K562 (cell line): Measurements from ENCODE around the gene DHRS11. TPM values are rescaled to one million over a fixed set of nuclear protein-coding genes. Genes with fewer than 3 reads are reported as not detected.

Experiments used
- ATAC-seq: fragments of 200-7000 bp; cut with Tn5 transposase; 3 replicates; pipeline ENCODE4 v1.9.1; 2020; ENCODE audit warnings: moderate library complexity
- BruUV-seq: library from RNA; stranded (reverse); fragments of 400-500 nt; replicated peaks from 2 replicates; lab custom pipeline; 2021; lab: Mats Ljungman, UMichigan
- CTCF ChIA-PET: fragments of 300-600 bp; formaldehyde crosslinking; extraction: SDS; loops from one replicate; lab custom pipeline; 2021; ENCODE audit warnings: low intra/inter-chr PET ratio; lab: Yijun Ruan, JAX
- POLR2A ChIA-PET: fragments of 300-600, 350-650 bp; sonication (Branson Sonifier 250); formaldehyde crosslinking; extraction: SDS; loops from one replicate; lab custom pipeline; 2021; ENCODE audit warnings: antibody characterized with exemption, inconsistent platforms; lab: Yijun Ruan, JAX
- DNase-seq, 4 experiments: peaks; one replicate each; pipeline versions ENCODE4 v3.0.0 to v3.0.0-alpha.2; 2011 to 2018; ENCODE audit warnings: low spot score in 3 of 4, mixed read lengths in 3 of 4; ENCODE audit errors: extremely low read depth in 1 of 4
- FAIRE-seq: peaks from 2 replicates; lab custom pipeline; 2011; peaks lifted over from hg19 to GRCh38; lab: Jason Lieb, UNC
- H2AFZ ChIP-seq: 2 replicates; pipeline ENCODE4 v1.6.0; 2011; ENCODE audit warnings: low read depth, low read length, control low read depth, inconsistent platforms
- H3K27ac ChIP-seq: fragments of 200-600 bp; 3 replicates; pipeline ENCODE4 v1.8.0; 2011; ENCODE audit warnings: low read depth, mild to moderate bottlenecking, control low read depth, inconsistent platforms, low read length, moderate library complexity, mixed read lengths; ENCODE audit errors: extremely low read depth
- H3K27me3 ChIP-seq, 2 experiments: fragments of 300-600 bp in 1 of 2; 2 replicates in 1 of 2; 3 replicates in 1 of 2; pipeline versions ENCODE4 v1.6.0 to v1.8.0; 2011; ENCODE audit warnings: inconsistent platforms in 2 of 2, low read length in 2 of 2, mild to moderate bottlenecking in 1 of 2, mixed read lengths in 1 of 2, moderate library complexity in 1 of 2; ENCODE audit not compliant: control insufficient read depth in 2 of 2, insufficient read depth in 2 of 2
- H3K36me3 ChIP-seq: fragments of 300-600 bp; 3 replicates; pipeline ENCODE4 v1.8.0; 2011; ENCODE audit warnings: mild to moderate bottlenecking, low read length, inconsistent platforms; ENCODE audit not compliant: control insufficient read depth, insufficient read depth
- H3K4me1 ChIP-seq, 2 experiments: fragments of 200-600 bp in 1 of 2; replicated peaks in 1 of 2; 2 replicates in 1 of 2; 3 replicates in 1 of 2; pipeline versions ENCODE4 v1.5.1 to v1.8.0; 2011; ENCODE audit warnings: inconsistent platforms in 2 of 2, low read length in 2 of 2, mild to moderate bottlenecking in 1 of 2, mixed read lengths in 1 of 2, moderate library complexity in 1 of 2; ENCODE audit not compliant: control insufficient read depth in 2 of 2, insufficient read depth in 2 of 2
- H3K4me2 ChIP-seq: 2 replicates; pipeline ENCODE4 v1.6.1; 2011; ENCODE audit warnings: low read length, control low read depth, inconsistent platforms, mixed read lengths; ENCODE audit not compliant: insufficient read depth
- H3K4me3 ChIP-seq: fragments of 200-600 bp; sonication (generic), shearing (Covaris generic); 2 replicates; pipeline ENCODE4 v1.5.1; 2016; ENCODE audit warnings: control low read depth, inconsistent platforms
- H3K79me2 ChIP-seq: fragments of 200-600 bp; 3 replicates; pipeline ENCODE4 v1.8.0; 2011; ENCODE audit warnings: low read length, inconsistent platforms; ENCODE audit not compliant: control insufficient read depth, insufficient read depth
- H3K9ac ChIP-seq, 2 experiments: 2 replicates each; pipeline versions ENCODE4 v1.6.0 to v1.6.1; 2011; ENCODE audit warnings: low read depth in 2 of 2, low read length in 2 of 2, control low read depth in 1 of 2, inconsistent platforms in 1 of 2, mild to moderate bottlenecking in 1 of 2, mixed read lengths in 1 of 2; ENCODE audit not compliant: insufficient read depth in 1 of 2
- H3K9me1 ChIP-seq: one replicate; pipeline ENCODE4 v1.6.0; 2011; ENCODE audit warnings: inconsistent platforms, mild to moderate bottlenecking, low read length, moderate library complexity; ENCODE audit not compliant: control insufficient read depth, insufficient read depth
- H3K9me3 ChIP-seq: replicated peaks from 2 replicates; pipeline ENCODE4 v1.5.1; 2011; ENCODE audit warnings: low read depth, low read length, inconsistent platforms; ENCODE audit not compliant: control insufficient read depth, insufficient read depth
- H4K20me1 ChIP-seq: replicated peaks from 2 replicates; pipeline ENCODE4 v1.6.1; 2011; ENCODE audit warnings: low read length, inconsistent platforms, mixed read lengths; ENCODE audit not compliant: control insufficient read depth, insufficient read depth
- CTCF ChIP-seq, 3 experiments: IDR thresholded peaks in 2 of 3; conservative IDR thresholded peaks in 1 of 3; 2 replicates each; pipeline ENCODE4 v1.5.1; 2011 to 2012; ENCODE audit warnings: low read length in 3 of 3, mild to moderate bottlenecking in 3 of 3, control low read depth in 2 of 3, improper control_type of control experiment in 1 of 3, inconsistent platforms in 1 of 3, low read depth in 1 of 3, mixed read lengths in 1 of 3, moderate library complexity in 1 of 3; ENCODE audit not compliant: insufficient read depth in 2 of 3
- E2F3 ChIP-seq: fragments of 250-450 bp; sonication (Bioruptor Pico); IDR thresholded peaks from 2 replicates; pipeline ENCODE4 v1.4.0; 2020; ENCODE audit warnings: mild to moderate bottlenecking
- ESRRA ChIP-seq: fragments of 450-650 bp; IDR thresholded peaks from 2 replicates; pipeline ENCODE4 v1.6.1; 2014; ENCODE audit warnings: low read depth, mild to moderate bottlenecking, moderate library complexity, borderline replicate concordance
- ID3 ChIP-seq, 2 experiments: fragments of 250-450 bp in 1 of 2; fragments of 450-650 bp in 1 of 2; sonication (Bioruptor Pico) in 1 of 2; IDR thresholded peaks; 2 replicates each; pipeline versions ENCODE4 v1.6.1 to v1.8.0; 2016 to 2021; ENCODE audit warnings: mild to moderate bottlenecking in 2 of 2, moderate library complexity in 2 of 2, missing compliant biosample characterization in 1 of 2, missing genetic modification characterization in 1 of 2
- JUND ChIP-seq, 2 experiments: IDR thresholded peaks; 2 replicates in 1 of 2; 3 replicates in 1 of 2; pipeline ENCODE4 v1.6.1; 2011; ENCODE audit warnings: borderline replicate concordance in 2 of 2, low read depth in 2 of 2, low read length in 2 of 2, improper control_type of control experiment in 1 of 2, missing biosample characterization in 1 of 2, missing genetic modification characterization in 1 of 2, missing genetic modification reagents in 1 of 2
- L3MBTL2 ChIP-seq: fragments of 450-650 bp; IDR thresholded peaks from 2 replicates; pipeline ENCODE4 v1.6.1; 2016; ENCODE audit warnings: mild to moderate bottlenecking, moderate library complexity
- NFRKB ChIP-seq: fragments of 450-650 bp; IDR thresholded peaks from 2 replicates; pipeline ENCODE4 v1.6.1; 2016; ENCODE audit warnings: low read depth
- SPI1 ChIP-seq: IDR thresholded peaks from 2 replicates; pipeline ENCODE4 v1.6.1; 2011; ENCODE audit warnings: low read depth, low read length, control low read depth, borderline replicate concordance
- TCF7 ChIP-seq: sonication (generic); IDR thresholded peaks from 2 replicates; pipeline ENCODE4 v1.6.1; 2016; ENCODE audit warnings: antibody characterized with exemption, borderline replicate concordance
- YY1 ChIP-seq, 3 experiments: IDR thresholded peaks; 2 replicates each; pipeline ENCODE4 v1.6.1; 2011; ENCODE audit warnings: low read length in 2 of 3, mild to moderate bottlenecking in 2 of 3, moderate library complexity in 2 of 3, borderline replicate concordance in 1 of 3, control low read depth in 1 of 3, low read depth in 1 of 3; ENCODE audit not compliant: insufficient read depth in 3 of 3, insufficient replicate concordance in 2 of 3, control insufficient read depth in 1 of 3, insufficient read length in 1 of 3; ENCODE audit errors: extremely low read depth in 1 of 3
- ZFX ChIP-seq: sonication (generic); formaldehyde crosslinking; IDR thresholded peaks from 2 replicates; pipeline ENCODE4 v1.8.0; 2022; ENCODE audit warnings: mild to moderate bottlenecking, missing genetic modification reagents, moderate library complexity
- ZKSCAN1 ChIP-seq: fragments of 150-350 bp; IDR thresholded peaks from 2 replicates; pipeline ENCODE4 v1.6.1; 2016; ENCODE audit warnings: low read depth, low read length
- ZNF644 ChIP-seq: fragments of 200-800 bp; sonication (Bioruptor generic); IDR thresholded peaks from 2 replicates; pipeline ENCODE4 v1.6.1; 2016; ENCODE audit warnings: low read depth, missing genetic modification characterization, missing compliant biosample characterization
- WGBS: fragments of 100-300 bp; shearing (Covaris generic); methylation state at CpG from one replicate; pipeline ENCODE4 v1.1.6; 2016; ENCODE audit warnings: low coverage, mixed read lengths; ENCODE audit not compliant: insufficient coverage; ENCODE audit errors: missing lambda C conversion rate; 5-methylcytosine and 5-hydroxymethylcytosine counted together
- in situ Hi-C: fragments of 300-500 bp; cut with MboI; formaldehyde crosslinking; loops from 4 replicates; pipeline ENCODE4 v1.15.0; 2018; ENCODE audit warnings: inconsistent platforms, mixed read lengths
- intact Hi-C: fragments of 100-400 bp; cut with micrococcal nuclease; formaldehyde crosslinking; loops from 2 replicates; pipeline ENCODE4 v1.14.2; 2022
- polyA plus RNA-seq, 8 experiments: library from polyadenylated mRNA; depleted of rRNA in 4 of 8; stranded (reverse) in 5 of 8; unstranded in 3 of 8; fragments of >200 nt; fragmentation: Nextera tagmentation in 2 of 8; fragmentation: Illumina TruSeq in 1 of 8; extraction: Ambion mirVana in 2 of 8; extraction: Trizol in 1 of 8; gene quantifications; 2 replicates each; pipeline versions ENCODE4 v1.2.1 to v1.2.3, GENCODE V29; 2011 to 2014; ENCODE audit warnings: inconsistent platforms in 1 of 8, missing spikeins in 1 of 8
- total RNA-seq, 7 experiments: library from RNA; depleted of rRNA in 6 of 7; stranded (reverse); fragments of >200 nt in 6 of 7; fragmentation: Illumina TruSeq in 2 of 7; extraction: Trizol in 2 of 7; gene quantifications; 2 replicates each; pipeline versions ENCODE4 v1.2.1 to v1.2.3, GENCODE V29; 2011 to 2021; ENCODE audit warnings: low replicate concordance in 1 of 7
- TF ChIP-seq, protein P1 (sequence below): fragments of 450-650 bp; formaldehyde crosslinking; IDR thresholded peaks from 2 replicates; pipeline ENCODE4 v1.4.0; 2020; ENCODE audit warnings: mild to moderate bottlenecking, mixed read lengths
- TF ChIP-seq, protein P2 (sequence below): fragments of 250-450 bp; sonication (Bioruptor Pico); IDR thresholded peaks from 2 replicates; pipeline ENCODE4 v1.5.0; 2021

DHRS11 gene
- total and polyA plus RNA-seq, 9 of the 15 experiments (the other 6 are each of a cell fraction or from before 2014, with no cell fraction given), result 15.2 to 123 (median 59.8) TPM

GRCh38 chr17:36544044-36544306 is 47.7 kb upstream of the DHRS11 start:
- in situ Hi-C loops (no loop called here), intact Hi-C loops (loop anchor here (2.0 to 10.0 kb wide), 3 partner anchors 47 to 181 kb away; partner anchors contain the start of genes DHRS11 and MRM1)
- H3K9ac ChIP-seq, result peak overlapping the region; percentile 98 to 100
- ChIA-PET POLR2A (interaction anchor here (0.6 to 3.9 kb wide), 8 partner anchors 9 to 622 kb away, joined by 3 to 72 read pairs (median 4); partner anchors contain the start of genes MYO19 and PIGW), CTCF (no interaction called here)
- peak overlapping the region; percentile 86 for H3K4me2 ChIP-seq
- H3K9me1 ChIP-seq, result no peaks in the 10 kb centered on the region
- peaks cover 69% of the 10 kb centered on the region for H3K79me2 ChIP-seq
- peak; percentile 33 for ATAC-seq
- peak overlapping the region; percentile 84 for H2AFZ ChIP-seq
- H3K27ac ChIP-seq, result peak overlapping the region; percentile 99
- H3K9me3 ChIP-seq, result no peaks in the 10 kb centered on the region
- 1% methylated on average over 10 of the region's 10 CpGs for WGBS
- BruUV-seq, result no TSS peak
- peak in 2 of 4 experiments; percentile 35 to 74 for DNase-seq
- FAIRE-seq, result no peak
- peaks cover 40% of the 10 kb centered on the region for H3K36me3 ChIP-seq
- peaks cover 4% of the 10 kb centered on the region; the same call in 1 of the 2 replicates for H4K20me1 ChIP-seq
- H3K27me3 ChIP-seq, result no peaks in the 10 kb centered on the region
- H3K4me3 ChIP-seq, result peak overlapping the region; percentile 85
- H3K4me1 ChIP-seq, result peaks cover 14 to 25% of the 10 kb centered on the region in 2 experiments; a peak in 4 of 5 replicates
- no peak for TF ChIP-seq JUND (IDR thresholded peaks at IDR 0.05; ENCODE audit: borderline replicate concordance, low read depth, low read length)
- 0 out of 3 replicates have a peak, but pooled peaks have one; percentile 39 for TF ChIP-seq JUND (tag; IDR thresholded peaks at IDR 0.05; ENCODE audit: borderline replicate concordance, low read depth, low read length)
- TF ChIP-seq ZKSCAN1, result no peak
- no peak for TF ChIP-seq ID3 (CRISPR knock-in tag; IDR thresholded peaks at IDR 0.05)
- no peak for TF ChIP-seq ID3 (tag; IDR thresholded peaks at IDR 0.05)
- no peak for TF ChIP-seq TCF7
- peak in 1 of 3 experiments; percentile 18 for TF ChIP-seq YY1 (IDR thresholded peaks at IDR 0.05; ENCODE audit: borderline replicate concordance in 1 of 3, control insufficient read depth in 1 of 3, extremely low read depth in 1 of 3, insufficient read depth in 3 of 3, insufficient read length in 1 of 3, insufficient replicate concordance in 2 of 3, low read depth in 1 of 3, low read length in 2 of 3)
- peak; percentile 88 for TF ChIP-seq ESRRA
- 0 out of 6 replicates have a peak, but pooled peaks have one; percentile 13 to 15 (median 14) for TF ChIP-seq CTCF (IDR thresholded peaks at IDR 0.05 in 2 of 3, conservative IDR thresholded peaks at IDR 0.05 in 1 of 3; ENCODE audit: insufficient read depth in 2 of 3, low read depth in 1 of 3, low read length in 3 of 3)
- no peak for TF ChIP-seq E2F3 (CRISPR knock-in tag)
- 0 out of 2 replicates have a peak, but pooled peaks have one; percentile 36 for TF ChIP-seq NFRKB
- TF ChIP-seq, protein P1, sequence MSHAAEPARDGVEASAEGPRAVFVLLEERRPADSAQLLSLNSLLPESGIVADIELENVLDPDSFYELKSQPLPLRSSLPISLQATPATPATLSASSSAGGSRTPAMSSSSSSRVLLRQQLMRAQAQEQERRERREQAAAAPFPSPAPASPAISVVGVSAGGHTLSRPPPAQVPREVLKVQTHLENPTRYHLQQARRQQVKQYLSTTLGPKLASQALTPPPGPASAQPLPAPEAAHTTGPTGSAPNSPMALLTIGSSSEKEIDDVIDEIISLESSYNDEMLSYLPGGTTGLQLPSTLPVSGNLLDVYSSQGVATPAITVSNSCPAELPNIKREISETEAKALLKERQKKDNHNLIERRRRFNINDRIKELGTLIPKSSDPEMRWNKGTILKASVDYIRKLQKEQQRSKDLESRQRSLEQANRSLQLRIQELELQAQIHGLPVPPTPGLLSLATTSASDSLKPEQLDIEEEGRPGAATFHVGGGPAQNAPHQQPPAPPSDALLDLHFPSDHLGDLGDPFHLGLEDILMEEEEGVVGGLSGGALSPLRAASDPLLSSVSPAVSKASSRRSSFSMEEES, result no peak
- 0 out of 2 replicates have a peak, but pooled peaks have one; percentile 62 for TF ChIP-seq SPI1
- 0 out of 2 replicates have a peak, but pooled peaks have one; percentile 17 for TF ChIP-seq ZNF644 (tag)
- TF ChIP-seq, protein P2, sequence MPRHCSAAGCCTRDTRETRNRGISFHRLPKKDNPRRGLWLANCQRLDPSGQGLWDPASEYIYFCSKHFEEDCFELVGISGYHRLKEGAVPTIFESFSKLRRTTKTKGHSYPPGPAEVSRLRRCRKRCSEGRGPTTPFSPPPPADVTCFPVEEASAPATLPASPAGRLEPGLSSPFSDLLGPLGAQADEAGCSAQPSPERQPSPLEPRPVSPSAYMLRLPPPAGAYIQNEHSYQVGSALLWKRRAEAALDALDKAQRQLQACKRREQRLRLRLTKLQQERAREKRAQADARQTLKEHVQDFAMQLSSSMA, result no peak
- TF ChIP-seq L3MBTL2, result 0 out of 2 replicates have a peak, but pooled peaks have one; percentile 21
- TF ChIP-seq ZFX (CRISPR knock-in tag), result peak; percentile 31; the same call in 1 of the 2 replicates
